DND-41 (cell line): ENCODE measurements around the gene NTM.

Experiments used
- ATAC-seq: fragments of 200-7000 bp; cut with Tn5 transposase; 3 replicates; pipeline ENCODE4 v1.9.1; 2021; ENCODE audit warnings: low read depth; ENCODE audit not compliant: insufficient read depth
- DNase-seq: peaks from one replicate; pipeline ENCODE4 v3.0.0-alpha.2; 2020
- H2AFZ ChIP-seq: 2 replicates; pipeline ENCODE4 v1.6.0; 2012; ENCODE audit warnings: low read depth, low read length
- H3K27ac ChIP-seq: 2 replicates; pipeline ENCODE4 v1.5.1; 2012; ENCODE audit warnings: low read length, inconsistent platforms
- H3K27me3 ChIP-seq: fragments of 200-600 bp; sonication (generic); 2 replicates; pipeline ENCODE4 v1.6.0; 2012; ENCODE audit warnings: low read length, mild to moderate bottlenecking, inconsistent platforms; ENCODE audit not compliant: insufficient read depth, poor library complexity
- H3K36me3 ChIP-seq: 2 replicates; pipeline ENCODE4 v1.5.1; 2012; ENCODE audit warnings: low read length, inconsistent platforms; ENCODE audit not compliant: insufficient read depth
- H3K4me1 ChIP-seq: 2 replicates; pipeline ENCODE4 v1.5.1; 2012; ENCODE audit warnings: mild to moderate bottlenecking, low read length; ENCODE audit not compliant: insufficient read depth
- H3K4me2 ChIP-seq: 2 replicates; pipeline ENCODE4 v1.6.0; 2012; ENCODE audit warnings: mild to moderate bottlenecking, moderate library complexity, low read length, inconsistent platforms; ENCODE audit not compliant: insufficient read depth
- H3K4me3 ChIP-seq, 2 experiments: fragments of 200-600 bp in 1 of 2; shearing (Covaris generic) in 1 of 2; 2 replicates each; pipeline ENCODE4 v1.5.1; 2012 to 2016; ENCODE audit warnings: inconsistent platforms in 2 of 2, low read length in 2 of 2, mild to moderate bottlenecking in 2 of 2, low read depth in 1 of 2, moderate library complexity in 1 of 2
- H3K79me2 ChIP-seq: 2 replicates; pipeline ENCODE4 v1.6.0; 2012; ENCODE audit warnings: low read length, inconsistent platforms; ENCODE audit not compliant: insufficient read depth
- H3K9ac ChIP-seq: 2 replicates; pipeline ENCODE4 v1.6.0; 2012; ENCODE audit warnings: low read depth, mild to moderate bottlenecking, inconsistent platforms, low read length, moderate library complexity
- H3K9me3 ChIP-seq: 2 replicates; pipeline ENCODE4 v1.5.1; 2012; ENCODE audit warnings: low read length, moderate library complexity, mild to moderate bottlenecking, inconsistent platforms; ENCODE audit not compliant: insufficient read depth, severe bottlenecking
- H4K20me1 ChIP-seq: 2 replicates; pipeline ENCODE4 v1.6.0; 2012; ENCODE audit warnings: low read length; ENCODE audit not compliant: insufficient read depth
- EZH2 ChIP-seq: IDR thresholded peaks from 3 replicates; pipeline ENCODE4 v1.6.1; 2012; ENCODE audit warnings: borderline replicate concordance, low read depth, mild to moderate bottlenecking, moderate library complexity, low read length, inconsistent platforms; ENCODE audit not compliant: severe bottlenecking
- TF ChIP-seq, protein P1 (sequence below): IDR thresholded peaks from 2 replicates; pipeline ENCODE4 v1.5.1; 2012; ENCODE audit warnings: borderline replicate concordance, low read length, moderate library complexity, mild to moderate bottlenecking; ENCODE audit not compliant: poor library complexity, severe bottlenecking; ENCODE audit errors: extremely low read depth

Gene NTM

GRCh38 chr11:132072044-132072857 is 701.8 kb downstream of the NTM start:
- no peak overlapping the region for H3K4me3 ChIP-seq
- H3K9ac ChIP-seq: no peak overlapping the region
- H3K36me3 ChIP-seq: no peaks in the 10 kb centered on the region
- no peak overlapping the region for H2AFZ ChIP-seq
- H3K79me2 ChIP-seq: no peaks in the 10 kb centered on the region
- DNase-seq (no peak), ATAC-seq (no peak)
- peaks cover 7% of the 10 kb centered on the region for H3K9me3 ChIP-seq
- no peaks in the 10 kb centered on the region for H4K20me1 ChIP-seq
- no peaks in the 10 kb centered on the region for H3K4me1 ChIP-seq
- H3K4me2 ChIP-seq: no peak overlapping the region
- H3K27me3 ChIP-seq: no peaks in the 10 kb centered on the region
- no peak overlapping the region for H3K27ac ChIP-seq
- TF ChIP-seq, protein P1, sequence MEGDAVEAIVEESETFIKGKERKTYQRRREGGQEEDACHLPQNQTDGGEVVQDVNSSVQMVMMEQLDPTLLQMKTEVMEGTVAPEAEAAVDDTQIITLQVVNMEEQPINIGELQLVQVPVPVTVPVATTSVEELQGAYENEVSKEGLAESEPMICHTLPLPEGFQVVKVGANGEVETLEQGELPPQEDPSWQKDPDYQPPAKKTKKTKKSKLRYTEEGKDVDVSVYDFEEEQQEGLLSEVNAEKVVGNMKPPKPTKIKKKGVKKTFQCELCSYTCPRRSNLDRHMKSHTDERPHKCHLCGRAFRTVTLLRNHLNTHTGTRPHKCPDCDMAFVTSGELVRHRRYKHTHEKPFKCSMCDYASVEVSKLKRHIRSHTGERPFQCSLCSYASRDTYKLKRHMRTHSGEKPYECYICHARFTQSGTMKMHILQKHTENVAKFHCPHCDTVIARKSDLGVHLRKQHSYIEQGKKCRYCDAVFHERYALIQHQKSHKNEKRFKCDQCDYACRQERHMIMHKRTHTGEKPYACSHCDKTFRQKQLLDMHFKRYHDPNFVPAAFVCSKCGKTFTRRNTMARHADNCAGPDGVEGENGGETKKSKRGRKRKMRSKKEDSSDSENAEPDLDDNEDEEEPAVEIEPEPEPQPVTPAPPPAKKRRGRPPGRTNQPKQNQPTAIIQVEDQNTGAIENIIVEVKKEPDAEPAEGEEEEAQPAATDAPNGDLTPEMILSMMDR: no peak
- no peak for TF ChIP-seq EZH2

- TF ChIP-seq, protein P1: no peak
- TF ChIP-seq EZH2: no peak
- ATAC-seq: no peak
- Histone ChIP-seq H3K4me3 (no peak overlapping the region), H3K4me1 (no peaks in the 10 kb centered on the region), H3K9ac (no peak overlapping the region), H3K27me3 (no peaks in the 10 kb centered on the region), H3K4me2 (no peak overlapping the region), H3K9me3 (peaks cover 7% of the 10 kb centered on the region), H2AFZ (no peak overlapping the region), H4K20me1 (no peaks in the 10 kb centered on the region), H3K27ac (no peak overlapping the region), H3K36me3 (no peaks in the 10 kb centered on the region), H3K79me2 (no peaks in the 10 kb centered on the region)
- DNase-seq: no peak
These were observed 702.4 kb downstream of the NTM start for GRCh38 chr11:132072858-132073211.

- peaks cover 7% of the 10 kb centered on the region for H3K9me3 ChIP-seq
- H3K27me3 ChIP-seq: no peaks in the 10 kb centered on the region
- H3K4me2 ChIP-seq: no peak overlapping the region
- ATAC-seq: no peak
- no peaks in the 10 kb centered on the region for H3K36me3 ChIP-seq
- no peak overlapping the region for H3K9ac ChIP-seq
- DNase-seq: no peak
- H4K20me1 ChIP-seq: no peaks in the 10 kb centered on the region
- no peak overlapping the region for H2AFZ ChIP-seq
- no peak for TF ChIP-seq EZH2
- TF ChIP-seq, protein P1: no peak
- H3K79me2 ChIP-seq: no peaks in the 10 kb centered on the region
- H3K4me1 ChIP-seq: no peaks in the 10 kb centered on the region
- no peak overlapping the region for H3K27ac ChIP-seq
- H3K4me3 ChIP-seq: no peak overlapping the region
These were observed 703.4 kb downstream of the NTM start for GRCh38 chr11:132073787-132074186.
